HL-60/S4 treated with phorbol 12-myristate 13-acetate at 8.2 ng/mL for 4 days and 3 days (cell line): ENCODE measurements around the gene ZNF177.

Source experiments
- in situ Hi-C: fragments of 300-500 bp; cut with MboI; formaldehyde crosslinking; loops from 2 replicates; pipeline ENCODE4 v1.15.0; 2022; ENCODE audit warnings: low sequenced_read_pairs

The ZNF177 gene

GRCh38 chr19:9427941-9428340 is 65.1 kb downstream of the ZNF177 start:
- in situ Hi-C loops, result no loop called here

DNA sequence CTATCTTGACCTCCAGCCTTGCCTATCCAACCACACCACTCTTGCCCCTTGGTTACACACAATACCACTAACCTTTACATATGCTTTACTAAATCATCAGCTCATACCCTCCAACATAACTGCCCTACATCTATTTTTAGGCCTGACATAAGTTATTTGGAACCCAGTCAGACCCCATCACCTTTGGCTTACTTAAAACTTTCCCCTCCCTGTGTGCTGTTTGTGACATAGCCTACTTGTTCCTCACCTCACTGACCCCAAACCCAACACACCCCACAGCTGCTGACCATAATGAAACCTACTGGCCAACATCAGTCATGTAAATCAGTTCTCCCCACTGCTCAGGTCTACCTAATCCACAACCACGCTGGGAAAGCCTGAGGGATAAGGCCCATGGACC is 67.6 kb downstream of the ZNF177 start:
- in situ Hi-C loops, result no loop called here

GRCh38 chr19:9431475-9431874 is 68.7 kb downstream of the ZNF177 start:
- in situ Hi-C loops, result no loop called here
